ENCODE results near the gene FES.

Gene FES

DNA sequence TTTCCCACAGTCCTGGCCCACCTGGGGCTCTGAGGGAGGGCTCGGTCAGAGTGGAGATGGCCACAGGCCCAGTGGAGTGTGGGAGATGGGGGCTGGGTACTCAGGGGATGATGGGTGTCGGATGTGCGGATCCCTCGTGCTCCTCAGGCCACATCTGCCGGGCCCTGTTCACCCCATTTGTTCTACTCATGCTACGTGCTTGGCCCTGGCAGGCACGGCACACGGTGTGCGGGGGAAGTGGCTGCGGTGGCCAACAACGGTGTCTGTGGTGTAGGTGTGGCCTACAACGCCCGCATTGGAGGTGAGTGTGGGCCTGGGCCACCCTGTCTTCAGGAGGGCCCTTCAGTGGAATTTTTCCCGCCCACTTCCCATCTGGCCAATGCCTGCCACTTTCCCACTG, 7.0 kb upstream of the FES start:
- DNase-seq = no peak

DNA sequence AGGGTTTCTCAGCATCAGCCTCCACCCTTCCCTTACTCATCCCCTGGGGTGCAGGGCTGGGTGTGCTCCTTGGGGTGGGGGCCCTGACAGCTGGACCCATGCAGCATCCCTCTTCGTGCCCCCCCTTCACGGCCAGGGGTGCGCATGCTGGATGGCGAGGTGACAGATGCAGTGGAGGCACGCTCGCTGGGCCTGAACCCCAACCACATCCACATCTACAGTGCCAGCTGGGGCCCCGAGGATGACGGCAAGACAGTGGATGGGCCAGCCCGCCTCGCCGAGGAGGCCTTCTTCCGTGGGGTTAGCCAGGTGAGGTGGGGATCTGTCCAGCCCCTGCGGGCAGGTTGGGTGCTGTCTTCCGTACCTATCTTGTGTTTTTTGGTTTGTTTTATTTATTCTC, 6.3 kb upstream of the FES start:
- no peak for DNase-seq

DNA sequence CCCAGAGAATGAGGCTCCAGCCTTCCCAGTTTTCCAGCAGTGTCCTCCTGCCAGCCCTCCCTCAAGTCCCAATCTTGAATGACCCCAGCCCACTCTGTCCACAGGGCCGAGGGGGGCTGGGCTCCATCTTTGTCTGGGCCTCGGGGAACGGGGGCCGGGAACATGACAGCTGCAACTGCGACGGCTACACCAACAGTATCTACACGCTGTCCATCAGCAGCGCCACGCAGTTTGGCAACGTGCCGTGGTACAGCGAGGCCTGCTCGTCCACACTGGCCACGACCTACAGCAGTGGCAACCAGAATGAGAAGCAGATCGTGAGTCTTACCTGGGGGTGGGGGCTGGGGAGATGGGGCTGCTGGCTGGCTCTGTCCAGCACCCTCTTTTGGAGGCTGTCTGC, 5.6 kb upstream of the FES start:
- DNase-seq = no peak

DNA sequence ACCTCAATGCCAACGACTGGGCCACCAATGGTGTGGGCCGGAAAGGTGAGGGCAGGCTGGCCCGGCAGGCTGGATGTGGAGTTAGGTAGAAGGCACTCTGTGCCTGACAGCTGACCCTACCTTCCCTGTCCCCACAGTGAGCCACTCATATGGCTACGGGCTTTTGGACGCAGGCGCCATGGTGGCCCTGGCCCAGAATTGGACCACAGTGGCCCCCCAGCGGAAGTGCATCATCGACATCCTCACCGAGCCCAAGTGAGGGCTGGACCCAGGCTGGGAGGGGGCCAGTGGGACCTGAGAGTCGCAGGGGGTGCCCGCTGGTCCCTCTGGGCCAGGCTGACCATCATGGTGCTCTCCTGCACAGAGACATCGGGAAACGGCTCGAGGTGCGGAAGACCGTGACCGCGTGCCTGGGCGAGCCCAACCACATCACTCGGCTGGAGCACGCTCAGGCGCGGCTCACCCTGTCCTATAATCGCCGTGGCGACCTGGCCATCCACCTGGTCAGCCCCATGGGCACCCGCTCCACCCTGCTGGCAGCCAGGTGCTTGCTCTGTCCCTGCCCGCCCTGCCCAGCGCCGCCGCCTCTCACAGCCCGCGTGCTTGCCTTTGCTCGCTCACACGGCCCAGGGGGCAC, 4.5 kb upstream of the FES start:
- DNase-seq = no peak

DNA sequence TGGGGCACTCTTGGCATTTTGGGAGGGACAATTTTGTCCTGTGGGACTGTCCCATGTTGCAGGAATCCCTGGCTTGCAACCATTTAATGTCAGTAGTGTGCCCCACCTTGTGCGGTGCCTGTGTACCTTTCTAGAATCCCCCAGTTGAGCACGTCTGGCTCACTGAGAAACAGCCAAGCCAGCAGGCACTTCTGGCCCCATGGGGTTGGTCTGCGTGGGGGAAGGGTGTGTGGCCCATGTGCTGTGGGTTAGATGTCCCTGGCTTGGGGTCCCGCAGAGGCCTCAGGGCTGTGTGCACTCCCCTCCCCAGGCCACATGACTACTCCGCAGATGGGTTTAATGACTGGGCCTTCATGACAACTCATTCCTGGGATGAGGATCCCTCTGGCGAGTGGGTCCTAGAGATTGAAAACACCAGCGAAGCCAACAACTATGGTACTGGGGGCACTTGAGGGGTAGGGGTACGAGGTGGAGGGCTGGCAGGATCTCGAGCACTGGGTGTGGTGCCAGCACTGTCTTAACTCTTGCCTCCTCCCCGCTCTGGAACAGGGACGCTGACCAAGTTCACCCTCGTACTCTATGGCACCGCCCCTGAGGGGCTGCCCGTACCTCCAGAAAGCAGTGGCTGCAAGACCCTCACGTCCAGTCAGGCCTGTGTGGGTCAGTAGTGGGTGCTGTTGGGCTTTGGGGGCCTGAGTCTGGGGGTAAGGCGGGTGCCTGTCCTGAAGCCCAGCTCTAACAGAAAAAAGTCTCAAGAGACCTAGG, 3.7 kb upstream of the FES start:
- no peak for DNase-seq

DNA sequence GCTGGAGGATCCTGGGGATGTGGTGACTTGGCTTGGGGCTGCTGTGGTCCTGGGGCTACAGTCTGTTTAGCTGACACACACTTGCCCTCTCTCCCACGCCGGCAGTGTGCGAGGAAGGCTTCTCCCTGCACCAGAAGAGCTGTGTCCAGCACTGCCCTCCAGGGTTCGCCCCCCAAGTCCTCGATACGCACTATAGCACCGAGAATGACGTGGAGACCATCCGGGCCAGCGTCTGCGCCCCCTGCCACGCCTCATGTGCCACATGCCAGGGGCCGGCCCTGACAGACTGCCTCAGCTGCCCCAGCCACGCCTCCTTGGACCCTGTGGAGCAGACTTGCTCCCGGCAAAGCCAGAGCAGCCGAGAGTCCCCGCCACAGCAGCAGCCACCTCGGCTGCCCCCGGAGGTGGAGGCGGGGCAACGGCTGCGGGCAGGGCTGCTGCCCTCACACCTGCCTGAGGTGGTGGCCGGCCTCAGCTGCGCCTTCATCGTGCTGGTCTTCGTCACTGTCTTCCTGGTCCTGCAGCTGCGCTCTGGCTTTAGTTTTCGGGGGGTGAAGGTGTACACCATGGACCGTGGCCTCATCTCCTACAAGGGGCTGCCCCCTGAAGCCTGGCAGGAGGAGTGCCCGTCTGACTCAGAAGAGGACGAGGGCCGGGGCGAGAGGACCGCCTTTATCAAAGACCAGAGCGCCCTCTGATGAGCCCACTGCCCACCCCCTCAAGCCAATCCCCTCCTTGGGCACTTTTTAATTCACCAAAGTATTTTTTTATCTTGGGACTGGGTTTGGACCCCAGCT, 2.9 kb upstream of the FES start:
- no peak for DNase-seq

DNA sequence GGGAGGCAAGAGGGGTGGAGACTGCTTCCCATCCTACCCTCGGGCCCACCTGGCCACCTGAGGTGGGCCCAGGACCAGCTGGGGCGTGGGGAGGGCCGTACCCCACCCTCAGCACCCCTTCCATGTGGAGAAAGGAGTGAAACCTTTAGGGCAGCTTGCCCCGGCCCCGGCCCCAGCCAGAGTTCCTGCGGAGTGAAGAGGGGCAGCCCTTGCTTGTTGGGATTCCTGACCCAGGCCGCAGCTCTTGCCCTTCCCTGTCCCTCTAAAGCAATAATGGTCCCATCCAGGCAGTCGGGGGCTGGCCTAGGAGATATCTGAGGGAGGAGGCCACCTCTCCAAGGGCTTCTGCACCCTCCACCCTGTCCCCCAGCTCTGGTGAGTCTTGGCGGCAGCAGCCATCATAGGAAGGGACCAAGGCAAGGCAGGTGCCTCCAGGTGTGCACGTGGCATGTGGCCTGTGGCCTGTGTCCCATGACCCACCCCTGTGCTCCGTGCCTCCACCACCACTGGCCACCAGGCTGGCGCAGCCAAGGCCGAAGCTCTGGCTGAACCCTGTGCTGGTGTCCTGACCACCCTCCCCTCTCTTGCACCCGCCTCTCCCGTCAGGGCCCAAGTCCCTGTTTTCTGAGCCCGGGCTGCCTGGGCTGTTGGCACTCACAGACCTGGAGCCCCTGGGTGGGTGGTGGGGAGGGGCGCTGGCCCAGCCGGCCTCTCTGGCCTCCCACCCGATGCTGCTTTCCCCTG, 2.2 kb upstream of the FES start:
- DNase-seq = no peak

DNA sequence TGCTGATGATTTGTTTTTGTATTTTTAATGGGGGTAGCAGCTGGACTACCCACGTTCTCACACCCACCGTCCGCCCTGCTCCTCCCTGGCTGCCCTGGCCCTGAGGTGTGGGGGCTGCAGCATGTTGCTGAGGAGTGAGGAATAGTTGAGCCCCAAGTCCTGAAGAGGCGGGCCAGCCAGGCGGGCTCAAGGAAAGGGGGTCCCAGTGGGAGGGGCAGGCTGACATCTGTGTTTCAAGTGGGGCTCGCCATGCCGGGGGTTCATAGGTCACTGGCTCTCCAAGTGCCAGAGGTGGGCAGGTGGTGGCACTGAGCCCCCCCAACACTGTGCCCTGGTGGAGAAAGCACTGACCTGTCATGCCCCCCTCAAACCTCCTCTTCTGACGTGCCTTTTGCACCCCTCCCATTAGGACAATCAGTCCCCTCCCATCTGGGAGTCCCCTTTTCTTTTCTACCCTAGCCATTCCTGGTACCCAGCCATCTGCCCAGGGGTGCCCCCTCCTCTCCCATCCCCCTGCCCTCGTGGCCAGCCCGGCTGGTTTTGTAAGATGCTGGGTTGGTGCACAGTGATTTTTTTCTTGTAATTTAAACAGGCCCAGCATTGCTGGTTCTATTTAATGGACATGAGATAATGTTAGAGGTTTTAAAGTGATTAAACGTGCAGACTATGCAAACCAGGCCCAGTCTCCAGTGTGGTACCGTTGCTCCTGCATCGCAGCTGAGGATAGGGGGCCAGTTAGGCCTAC, 1.4 kb upstream of the FES start:
- DNase-seq = no peak

DNA sequence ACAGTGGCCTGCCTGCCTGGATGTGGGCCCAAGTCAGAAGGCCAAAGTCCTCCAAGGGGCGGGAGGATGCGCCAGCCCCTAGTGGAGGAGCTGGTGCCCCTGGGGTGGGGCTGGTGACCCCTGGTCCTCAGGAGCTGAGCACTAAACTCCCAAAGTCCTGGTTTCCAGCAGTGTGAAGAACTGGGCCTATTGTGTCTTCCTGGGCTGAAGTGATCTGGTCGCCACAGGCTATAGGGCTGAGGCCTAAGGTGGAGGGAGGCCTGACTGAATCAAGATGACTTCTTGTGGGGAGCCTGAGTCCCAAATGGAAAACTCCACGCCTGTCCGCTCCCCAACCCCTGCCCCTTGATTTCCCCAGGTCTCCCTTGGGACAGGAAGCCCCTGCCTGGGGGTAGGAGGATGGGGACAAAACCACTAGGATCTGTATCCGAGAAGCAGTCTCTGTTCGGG, 753 bp upstream of the FES start:
- DNase-seq = no peak

DNA sequence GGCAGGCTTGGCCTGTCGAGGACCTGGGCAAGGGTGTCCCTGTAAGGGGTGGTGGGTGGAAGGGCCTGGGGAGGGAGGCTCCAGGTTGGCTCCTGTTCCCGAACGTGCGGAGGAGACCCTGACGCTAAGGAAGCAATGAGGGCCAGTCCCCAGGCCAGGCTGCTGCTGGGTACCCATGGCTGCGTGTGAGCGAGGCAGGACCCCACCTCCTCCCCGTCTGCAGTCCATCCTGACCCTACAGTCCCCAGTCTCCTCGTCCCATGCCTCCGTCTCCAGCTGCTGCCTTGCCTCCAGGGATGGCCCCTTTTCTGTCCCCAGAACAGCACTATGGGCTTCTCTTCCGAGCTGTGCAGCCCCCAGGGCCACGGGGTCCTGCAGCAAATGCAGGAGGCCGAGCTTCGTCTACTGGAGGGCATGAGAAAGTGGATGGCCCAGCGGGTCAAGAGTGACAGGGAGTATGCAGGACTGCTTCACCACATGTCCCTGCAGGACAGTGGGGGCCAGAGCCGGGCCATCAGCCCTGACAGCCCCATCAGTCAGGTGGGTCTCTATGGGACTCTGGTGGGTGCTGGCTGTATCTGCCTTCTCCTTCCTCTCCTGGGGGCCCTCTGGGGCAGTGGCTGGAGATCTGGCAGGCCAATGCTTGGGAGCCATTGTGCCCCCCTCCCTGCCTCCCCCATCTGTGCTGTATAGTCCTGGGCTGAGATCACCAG, 571 bp downstream of the FES start:
- DNase-seq = no peak

DNA sequence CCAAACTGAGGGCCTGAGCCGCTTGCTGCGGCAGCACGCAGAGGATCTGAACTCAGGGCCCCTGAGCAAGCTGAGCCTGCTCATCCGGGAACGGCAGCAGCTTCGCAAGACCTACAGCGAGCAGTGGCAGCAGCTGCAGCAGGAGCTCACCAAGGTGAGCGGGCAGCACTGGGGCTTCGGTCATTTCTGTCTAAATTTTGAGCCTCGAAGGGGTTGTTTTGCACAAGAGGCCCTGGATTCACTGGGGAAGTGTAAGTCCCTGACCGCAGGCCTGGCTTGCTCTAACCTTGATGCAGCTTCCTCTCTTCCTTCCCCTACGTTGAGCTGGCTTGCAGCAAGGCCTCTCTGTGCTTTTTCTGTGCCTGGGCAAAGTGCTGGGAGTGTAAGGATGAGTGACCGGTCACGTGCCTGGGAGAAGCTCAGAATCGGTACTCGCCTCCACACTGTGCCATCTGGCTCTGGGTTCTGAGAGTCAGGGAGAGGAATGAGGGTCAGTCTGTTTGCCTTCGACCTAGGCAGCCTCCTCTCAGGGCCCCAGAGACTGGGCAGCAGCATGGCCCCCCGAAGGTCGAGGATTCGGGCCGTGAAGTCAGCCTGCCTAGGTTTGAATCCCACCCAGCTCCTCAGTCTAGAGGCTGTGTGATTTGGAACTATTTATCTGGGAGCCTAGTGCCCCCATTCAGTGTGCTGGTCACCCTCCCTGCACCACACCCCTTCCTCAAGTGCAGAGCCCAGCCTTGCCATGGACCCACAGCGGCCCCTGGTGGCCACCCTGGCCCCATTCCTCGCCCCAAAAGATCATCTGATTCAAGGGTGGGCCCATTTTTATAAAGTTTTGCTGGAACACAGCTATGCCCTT, 1.4 kb downstream of the FES start:
- DNase-seq = peak; percentile 80 to 86

DNA sequence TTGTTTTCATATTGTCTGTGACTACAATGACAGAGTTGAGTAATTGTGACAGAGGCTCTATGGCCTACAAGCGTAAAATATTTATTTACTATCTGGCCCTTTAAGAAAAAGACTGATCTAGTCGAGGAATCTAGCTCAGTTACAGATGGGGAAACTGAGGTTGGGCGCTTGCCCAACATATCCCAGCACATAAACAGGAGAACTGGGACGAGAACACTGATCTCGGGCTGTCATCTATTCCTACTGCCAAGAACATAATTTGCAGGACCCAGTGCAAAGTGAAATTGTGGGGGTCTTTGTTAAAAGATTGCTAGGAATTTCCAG, 1.9 kb downstream of the FES start:
- no peak for DNase-seq

DNA sequence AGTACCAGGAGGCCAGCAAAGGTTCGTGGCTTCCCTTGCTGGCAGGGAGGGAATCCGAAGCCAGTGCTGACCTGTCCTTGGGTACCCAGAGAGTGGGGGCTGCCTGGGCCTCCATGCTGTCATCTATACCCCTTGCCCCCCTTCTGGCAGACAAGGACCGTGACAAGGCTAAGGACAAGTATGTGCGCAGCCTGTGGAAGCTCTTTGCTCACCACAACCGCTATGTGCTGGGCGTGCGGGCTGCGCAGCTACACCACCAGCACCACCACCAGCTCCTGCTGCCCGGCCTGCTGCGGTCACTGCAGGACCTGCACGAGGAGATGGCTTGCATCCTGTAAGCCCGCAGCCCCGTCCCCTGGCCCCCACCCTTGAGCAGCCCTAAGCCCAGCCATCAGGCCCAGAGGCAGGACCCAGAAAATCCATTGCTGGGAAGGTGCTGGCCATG, 2.8 kb downstream of the FES start:
- no peak for DNase-seq

DNA sequence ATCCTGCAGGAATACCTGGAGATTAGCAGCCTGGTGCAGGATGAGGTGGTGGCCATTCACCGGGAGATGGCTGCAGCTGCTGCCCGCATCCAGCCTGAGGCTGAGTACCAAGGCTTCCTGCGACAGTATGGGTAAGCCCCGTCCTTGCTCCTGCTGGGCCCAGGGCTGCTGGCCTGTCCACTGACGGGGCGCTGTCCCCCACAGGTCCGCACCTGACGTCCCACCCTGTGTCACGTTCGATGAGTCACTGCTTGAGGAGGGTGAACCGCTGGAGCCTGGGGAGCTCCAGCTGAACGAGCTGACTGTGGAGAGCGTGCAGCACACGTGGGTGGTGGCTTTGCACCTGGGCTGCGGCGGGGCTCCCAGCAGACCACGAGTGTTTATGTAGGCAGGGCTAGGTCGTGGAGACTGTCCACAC, 5.0 kb downstream of the FES start:
- no peak for DNase-seq

DNA sequence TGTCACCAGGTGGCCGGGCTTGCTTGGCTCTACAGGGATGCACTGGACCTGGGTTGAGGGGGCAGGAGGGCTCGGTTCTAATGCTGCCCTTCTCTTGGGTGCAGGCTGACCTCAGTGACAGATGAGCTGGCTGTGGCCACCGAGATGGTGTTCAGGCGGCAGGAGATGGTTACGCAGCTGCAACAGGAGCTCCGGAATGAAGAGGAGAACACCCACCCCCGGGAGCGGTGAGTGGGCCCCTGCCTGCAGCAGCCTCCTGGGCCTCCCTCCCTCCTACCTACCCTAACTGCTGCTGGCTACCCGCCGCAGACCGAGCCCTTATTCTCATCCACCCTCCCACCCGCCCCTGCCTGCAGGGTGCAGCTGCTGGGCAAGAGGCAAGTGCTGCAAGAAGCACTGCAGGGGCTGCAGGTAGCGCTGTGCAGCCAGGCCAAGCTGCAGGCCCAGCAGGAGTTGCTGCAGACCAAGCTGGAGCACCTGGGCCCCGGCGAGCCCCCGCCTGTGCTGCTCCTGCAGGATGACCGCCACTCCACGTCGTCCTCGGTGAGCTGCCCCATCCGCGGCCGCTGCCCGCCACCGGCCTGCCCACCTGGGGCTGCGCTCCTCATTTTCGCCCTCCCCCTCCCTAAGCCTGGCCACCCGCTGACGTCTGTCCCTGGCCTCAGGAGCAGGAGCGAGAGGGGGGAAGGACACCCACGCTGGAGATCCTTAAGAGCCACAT, 5.6 kb downstream of the FES start:
- no peak for DNase-seq

DNA sequence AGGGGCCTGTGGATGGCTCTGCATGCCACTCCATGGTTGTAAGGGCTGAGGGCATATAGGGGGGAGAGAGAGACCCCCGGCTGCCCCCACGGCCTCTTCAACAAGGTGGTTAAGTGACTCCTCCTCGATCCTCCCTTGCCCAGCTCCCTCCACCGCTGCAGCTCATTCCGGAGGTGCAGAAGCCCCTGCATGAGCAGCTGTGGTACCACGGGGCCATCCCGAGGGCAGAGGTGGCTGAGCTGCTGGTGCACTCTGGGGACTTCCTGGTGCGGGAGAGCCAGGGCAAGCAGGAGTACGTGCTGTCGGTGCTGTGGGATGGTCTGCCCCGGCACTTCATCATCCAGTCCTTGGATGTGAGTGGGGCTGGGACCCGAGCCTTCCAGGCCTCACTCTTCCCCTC, 6.5 kb downstream of the FES start:
- DNase-seq = no peak

DNA sequence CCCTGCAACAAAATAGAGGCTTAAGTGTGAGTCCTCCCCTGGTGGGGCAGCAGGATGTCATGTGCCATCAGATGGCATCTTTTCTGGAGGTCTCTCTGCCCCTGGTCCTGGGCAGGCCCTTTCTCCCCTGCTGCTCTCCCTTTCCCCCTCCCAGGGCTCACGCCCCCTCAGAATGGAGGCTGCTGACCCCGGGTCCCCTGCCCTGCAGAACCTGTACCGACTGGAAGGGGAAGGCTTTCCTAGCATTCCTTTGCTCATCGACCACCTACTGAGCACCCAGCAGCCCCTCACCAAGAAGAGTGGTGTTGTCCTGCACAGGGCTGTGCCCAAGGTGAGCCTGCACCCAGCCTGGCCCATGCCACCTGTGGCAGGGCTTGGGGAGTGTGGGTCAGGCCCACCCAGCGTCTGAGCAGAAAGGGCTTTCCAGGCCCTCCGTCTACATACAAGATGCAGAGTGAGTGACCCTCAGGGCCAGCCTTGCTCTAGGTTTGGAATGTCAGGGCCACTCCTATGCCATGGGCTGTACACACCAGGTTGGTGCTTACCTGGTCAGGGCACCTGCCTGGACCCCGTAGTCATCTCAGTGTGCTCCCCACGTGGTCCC, 7.1 kb downstream of the FES start:
- no peak for DNase-seq

DNA sequence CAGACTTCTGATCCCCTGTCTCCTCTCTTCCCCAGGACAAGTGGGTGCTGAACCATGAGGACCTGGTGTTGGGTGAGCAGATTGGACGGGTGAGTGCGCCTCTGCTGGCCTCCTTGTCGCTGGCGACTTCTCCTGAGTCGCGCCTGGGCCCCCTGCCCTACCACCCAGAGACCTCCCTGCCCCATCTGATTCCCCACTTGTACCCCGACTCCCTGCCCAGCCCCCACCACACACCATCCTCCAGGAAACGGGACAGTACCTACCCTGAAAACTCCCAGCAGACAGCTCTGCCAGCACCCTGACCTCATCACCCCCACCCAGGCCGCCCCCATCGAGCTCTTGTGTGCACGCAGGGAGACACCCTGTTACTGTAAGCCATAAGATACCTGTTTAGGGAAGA, 7.7 kb downstream of the FES start:
- DNase-seq = no peak

DNA sequence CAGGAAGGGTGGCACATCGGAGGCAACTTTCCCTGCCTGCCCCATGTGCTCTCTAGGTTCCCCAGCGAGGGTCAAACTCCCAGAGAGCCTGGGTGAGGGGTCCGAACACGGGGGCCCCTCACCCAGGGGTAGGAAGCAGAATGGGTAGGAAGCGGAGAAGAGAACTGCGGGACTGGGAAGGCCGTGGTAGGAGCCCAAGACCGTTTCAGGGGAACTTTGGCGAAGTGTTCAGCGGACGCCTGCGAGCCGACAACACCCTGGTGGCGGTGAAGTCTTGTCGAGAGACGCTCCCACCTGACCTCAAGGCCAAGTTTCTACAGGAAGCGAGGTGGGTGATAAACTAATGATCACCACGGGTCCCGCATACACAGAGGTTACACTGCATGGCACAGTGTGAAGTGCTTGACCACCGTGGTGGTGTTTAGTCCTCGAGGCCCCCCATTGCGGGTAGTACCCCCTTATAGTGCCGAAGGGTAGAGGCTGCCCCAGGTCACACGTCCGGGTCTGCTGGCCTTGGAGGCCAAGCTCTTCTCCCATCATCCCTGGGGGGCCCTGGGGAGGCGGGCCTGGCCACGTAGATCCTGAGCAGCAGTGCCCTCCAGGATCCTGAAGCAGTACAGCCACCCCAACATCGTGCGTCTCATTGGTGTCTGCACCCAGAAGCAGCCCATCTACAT, 8.3 kb downstream of the FES start:
- DNase-seq = no peak

All from stimulated activated CD4-positive, alpha-beta T cell treated with anti-CD3 and anti-CD28 coated beads, Interleukin-2, amount 100 ng/mL, for 48 hours (primary cell).